Measurements from ENCODE around the gene GMIP. TPM values are rescaled to one million over a fixed set of nuclear protein-coding genes. Genes with fewer than 3 reads are reported as not detected.

GMIP gene
- total RNA-seq, 1 donor from 2014 or later, result 18.0 TPM

DNA sequence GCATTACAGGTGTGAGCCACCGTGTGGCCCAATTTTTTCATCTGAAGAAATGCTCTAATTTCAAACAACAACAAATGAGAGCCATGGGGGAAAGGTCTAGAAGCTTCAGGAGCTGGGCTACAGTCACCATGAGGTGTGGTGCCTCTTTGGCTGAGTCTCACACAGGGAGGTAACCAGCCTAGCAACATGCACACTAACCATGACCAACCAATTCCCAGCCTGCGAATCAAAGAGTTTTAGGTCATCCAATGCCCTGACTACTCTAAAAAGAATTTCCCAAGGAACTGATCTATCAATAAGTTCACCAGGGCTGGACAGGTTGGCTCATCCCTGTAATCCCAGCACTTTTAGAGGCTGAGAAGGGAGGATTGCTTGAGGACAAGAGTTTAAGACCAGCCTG is 54.9 kb downstream of the GMIP start:
- TF ChIP-seq, protein P1, sequence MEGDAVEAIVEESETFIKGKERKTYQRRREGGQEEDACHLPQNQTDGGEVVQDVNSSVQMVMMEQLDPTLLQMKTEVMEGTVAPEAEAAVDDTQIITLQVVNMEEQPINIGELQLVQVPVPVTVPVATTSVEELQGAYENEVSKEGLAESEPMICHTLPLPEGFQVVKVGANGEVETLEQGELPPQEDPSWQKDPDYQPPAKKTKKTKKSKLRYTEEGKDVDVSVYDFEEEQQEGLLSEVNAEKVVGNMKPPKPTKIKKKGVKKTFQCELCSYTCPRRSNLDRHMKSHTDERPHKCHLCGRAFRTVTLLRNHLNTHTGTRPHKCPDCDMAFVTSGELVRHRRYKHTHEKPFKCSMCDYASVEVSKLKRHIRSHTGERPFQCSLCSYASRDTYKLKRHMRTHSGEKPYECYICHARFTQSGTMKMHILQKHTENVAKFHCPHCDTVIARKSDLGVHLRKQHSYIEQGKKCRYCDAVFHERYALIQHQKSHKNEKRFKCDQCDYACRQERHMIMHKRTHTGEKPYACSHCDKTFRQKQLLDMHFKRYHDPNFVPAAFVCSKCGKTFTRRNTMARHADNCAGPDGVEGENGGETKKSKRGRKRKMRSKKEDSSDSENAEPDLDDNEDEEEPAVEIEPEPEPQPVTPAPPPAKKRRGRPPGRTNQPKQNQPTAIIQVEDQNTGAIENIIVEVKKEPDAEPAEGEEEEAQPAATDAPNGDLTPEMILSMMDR (IDR thresholded peaks at IDR 0.05), result no peak
- Mint-ChIP-seq H3K9me3 (ENCODE audit: low read depth) (no peaks in the 10 kb centered on the region), H3K4me1 (ENCODE audit: low read depth) (peaks cover 18% of the 10 kb centered on the region), H3K27me3 (ENCODE audit: low read depth) (no peaks in the 10 kb centered on the region), H3K4me3 (ENCODE audit: unreplicated experiment) (no peak overlapping the region), H3K27ac (ENCODE audit: unreplicated experiment) (no peak overlapping the region), H3K36me3 (ENCODE audit: low read depth) (no peaks in the 10 kb centered on the region)
- DNase-seq (ENCODE audit: low spot score), result no peak

DNA sequence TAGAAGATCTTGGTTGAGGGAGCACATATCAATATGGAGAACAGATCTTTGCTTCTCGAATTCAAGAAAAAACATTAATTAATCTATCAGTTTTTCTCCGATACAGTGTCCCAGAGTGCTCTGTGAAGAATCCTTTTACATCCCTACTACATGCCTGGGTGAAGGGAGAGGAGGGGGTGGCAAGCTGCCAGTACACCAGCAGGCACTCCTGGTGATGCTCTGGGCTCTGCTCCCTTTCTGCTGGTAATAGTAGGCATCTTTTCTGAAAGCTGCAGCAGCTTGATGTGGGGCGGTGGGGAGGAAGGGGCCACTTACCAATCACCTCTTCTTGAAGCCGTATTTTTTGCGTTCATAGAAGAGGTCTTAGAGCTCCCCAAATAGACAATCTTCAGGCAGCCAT is 55.7 kb downstream of the GMIP start:
- no peaks in the 10 kb centered on the region for H3K36me3 Mint-ChIP-seq (ENCODE audit: low read depth)
- no peaks in the 10 kb centered on the region for H3K9me3 Mint-ChIP-seq (ENCODE audit: low read depth)
- H3K27me3 Mint-ChIP-seq (ENCODE audit: low read depth), result no peaks in the 10 kb centered on the region
- DNase-seq (ENCODE audit: low spot score), result no peak
- no peak overlapping the region for H3K27ac Mint-ChIP-seq (ENCODE audit: unreplicated experiment)
- H3K4me3 Mint-ChIP-seq (ENCODE audit: unreplicated experiment), result no peak overlapping the region
- H3K4me1 Mint-ChIP-seq (ENCODE audit: low read depth), result peaks cover 18% of the 10 kb centered on the region
- TF ChIP-seq, protein P1 (IDR thresholded peaks at IDR 0.05), result no peak

DNA sequence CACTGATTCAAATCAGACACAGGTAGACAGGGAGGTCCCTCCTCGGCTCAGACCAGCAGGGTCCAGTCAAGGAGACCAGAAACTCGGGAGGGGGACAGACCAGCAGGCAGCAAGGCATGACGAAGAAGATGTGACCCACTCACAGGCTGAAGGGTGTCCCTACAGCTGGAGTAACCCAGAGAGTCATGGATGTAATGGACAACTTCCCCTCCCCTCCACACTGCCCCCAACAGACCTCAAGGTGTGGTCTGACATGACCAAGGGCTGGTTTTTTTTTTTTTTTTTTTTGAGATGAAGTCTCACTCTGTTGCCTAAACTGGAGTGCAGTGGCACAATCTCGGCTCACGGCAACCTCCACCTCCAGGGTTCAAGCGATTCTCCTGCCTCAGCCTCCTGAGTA is 59.1 kb downstream of the GMIP start:
- TF ChIP-seq, protein P1 (IDR thresholded peaks at IDR 0.05), result no peak
- no peak for DNase-seq (ENCODE audit: low spot score)
- Mint-ChIP-seq H3K27ac (ENCODE audit: unreplicated experiment) (no peak overlapping the region), H3K36me3 (ENCODE audit: low read depth) (no peaks in the 10 kb centered on the region), H3K4me3 (ENCODE audit: unreplicated experiment) (no peak overlapping the region), H3K9me3 (ENCODE audit: low read depth) (no peaks in the 10 kb centered on the region), H3K4me1 (ENCODE audit: low read depth) (no peaks in the 10 kb centered on the region), H3K27me3 (ENCODE audit: low read depth) (no peaks in the 10 kb centered on the region)

DNA sequence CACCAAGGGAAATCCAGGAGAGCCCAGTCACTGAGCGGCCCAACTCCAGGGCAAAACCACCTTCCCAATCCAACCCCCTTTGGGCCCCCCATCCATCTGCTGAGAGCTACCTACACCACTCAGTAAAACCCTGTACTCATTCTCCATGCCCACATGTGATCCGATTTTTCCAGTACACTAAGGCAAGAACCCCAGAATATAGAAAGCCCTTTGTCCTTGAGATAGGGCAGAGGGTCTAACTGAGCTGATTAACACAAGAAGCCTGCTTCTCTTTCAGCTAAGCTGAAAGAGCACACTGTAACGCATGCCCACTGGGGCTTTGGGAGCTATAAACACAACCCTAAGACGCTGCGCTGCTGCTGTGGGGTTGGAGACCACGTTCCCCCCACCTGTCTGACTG is 61.0 kb downstream of the GMIP start:
- Mint-ChIP-seq H3K36me3 (ENCODE audit: low read depth) (no peaks in the 10 kb centered on the region), H3K9me3 (ENCODE audit: low read depth) (no peaks in the 10 kb centered on the region), H3K4me3 (ENCODE audit: unreplicated experiment) (no peak overlapping the region), H3K27me3 (ENCODE audit: low read depth) (no peaks in the 10 kb centered on the region), H3K4me1 (ENCODE audit: low read depth) (no peaks in the 10 kb centered on the region), H3K27ac (ENCODE audit: unreplicated experiment) (no peak overlapping the region)
- TF ChIP-seq, protein P1 (IDR thresholded peaks at IDR 0.05), result no peak
- DNase-seq (ENCODE audit: low spot score), result no peak

DNA sequence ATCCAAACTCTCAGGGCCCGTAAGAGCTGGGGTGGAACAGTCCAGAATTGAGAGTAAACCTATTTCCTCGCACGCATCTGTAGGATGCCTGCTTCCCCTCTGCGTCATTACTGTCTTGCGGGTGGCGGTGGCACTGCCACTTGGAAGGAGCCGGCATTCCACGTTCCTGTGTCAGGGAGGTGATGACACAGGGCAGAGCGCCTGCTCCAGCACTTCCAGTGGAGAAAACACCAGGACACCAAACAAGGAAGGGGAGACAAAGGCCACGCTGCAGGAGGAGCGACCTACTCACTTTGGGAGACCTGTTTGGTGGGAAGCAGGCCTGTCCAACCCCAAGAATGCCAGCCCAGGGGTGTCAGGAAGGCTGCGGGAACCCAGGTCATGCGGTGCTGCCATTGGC is 62.1 kb downstream of the GMIP start:
- Mint-ChIP-seq H3K36me3 (ENCODE audit: low read depth) (no peaks in the 10 kb centered on the region), H3K4me1 (ENCODE audit: low read depth) (no peaks in the 10 kb centered on the region), H3K9me3 (ENCODE audit: low read depth) (no peaks in the 10 kb centered on the region), H3K27me3 (ENCODE audit: low read depth) (no peaks in the 10 kb centered on the region), H3K27ac (ENCODE audit: unreplicated experiment) (no peak overlapping the region), H3K4me3 (ENCODE audit: unreplicated experiment) (no peak overlapping the region)
- no peak for DNase-seq (ENCODE audit: low spot score)
- TF ChIP-seq, protein P1 (IDR thresholded peaks at IDR 0.05), result no peak

Measured in chondrocyte (in vitro differentiated cells).